ENCODE results near the gene OSBPL10. TPM values are rescaled to one million over a fixed set of nuclear protein-coding genes. Genes with fewer than 3 reads are reported as not detected.
A peak's percentile ranks its signal among the peaks of the same experiment; 100 is the strongest.

Gene OSBPL10
- total RNA-seq, 1 experiment from 2014 or later: 172 TPM

GRCh38 chr3:31768479-31769125, 212.5 kb downstream of the OSBPL10 start:
- Mint-ChIP-seq H3K4me3 (ENCODE audit: unreplicated experiment) (no peak overlapping the region), H3K27ac (ENCODE audit: low read depth, unreplicated experiment) (peak overlapping the region; percentile 27), H3K27me3 (ENCODE audit: insufficient read depth, unreplicated experiment) (no peaks in the 10 kb centered on the region), H3K9me3 (ENCODE audit: unreplicated experiment) (no peaks in the 10 kb centered on the region), H3K36me3 (ENCODE audit: insufficient read depth, unreplicated experiment) (peaks cover 28% of the 10 kb centered on the region), H3K4me1 (ENCODE audit: insufficient read depth, unreplicated experiment) (peaks cover 35% of the 10 kb centered on the region)
- DNase-seq (ENCODE audit: unreplicated experiment): peak; percentile 59
- intact Hi-C loops (cut with micrococcal nuclease): no loop called here
- BruUV-seq (replicated peaks): no TSS peak
- CTCF ChIA-PET: interaction anchor here (0.5 to 0.7 kb wide), 7 partner anchors 16 to 1544 kb away, joined by 3 to 4 read pairs (median 3); no protein-coding TSS in a partner anchor
- peak; percentile 19 for TF ChIP-seq CTCF (IDR thresholded peaks at IDR 0.05; ENCODE audit: unreplicated experiment)
- POLR2A ChIA-PET: interaction anchor here (0.5 to 0.6 kb wide), 2 partner anchors 11 to 623 kb away, joined by 3 read pairs; partner anchors contain the start of gene CMTM7

DNA sequence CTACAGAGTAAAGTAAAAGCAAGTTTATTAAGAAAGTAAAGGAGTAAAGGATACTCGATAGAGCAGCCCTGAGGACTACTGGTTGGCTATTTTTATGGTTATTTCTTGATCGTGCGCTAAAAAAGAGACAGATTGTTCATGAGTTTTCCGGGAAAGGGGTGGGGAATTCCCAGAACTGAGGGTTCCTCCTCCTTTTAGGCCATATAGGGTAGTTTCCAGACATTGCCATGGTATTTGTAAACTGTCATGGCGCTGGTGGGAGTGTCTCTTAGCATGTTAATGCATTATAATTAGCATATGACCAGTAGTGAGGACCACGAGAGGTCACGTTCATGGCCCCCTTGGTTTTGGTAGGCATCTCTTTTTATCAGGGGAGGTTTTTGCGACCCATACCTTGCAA, 213.1 kb downstream of the OSBPL10 start:
- BruUV-seq (replicated peaks): no TSS peak
- H3K36me3 Mint-ChIP-seq (ENCODE audit: insufficient read depth, unreplicated experiment): peaks cover 32% of the 10 kb centered on the region
- intact Hi-C loops (cut with micrococcal nuclease): no loop called here
- H3K4me3 Mint-ChIP-seq (ENCODE audit: unreplicated experiment): no peak overlapping the region
- H3K27ac Mint-ChIP-seq (ENCODE audit: low read depth, unreplicated experiment): no peak overlapping the region
- TF ChIP-seq CTCF (IDR thresholded peaks at IDR 0.05; ENCODE audit: unreplicated experiment): no peak
- H3K27me3 Mint-ChIP-seq (ENCODE audit: insufficient read depth, unreplicated experiment): no peaks in the 10 kb centered on the region
- ChIA-PET CTCF (no interaction called here), POLR2A (interaction anchor here (0.5 kb wide), 1 partner anchor 10 kb away, joined by 3 read pairs; no protein-coding TSS in a partner anchor)
- H3K4me1 Mint-ChIP-seq (ENCODE audit: insufficient read depth, unreplicated experiment): peaks cover 33% of the 10 kb centered on the region
- no peaks in the 10 kb centered on the region for H3K9me3 Mint-ChIP-seq (ENCODE audit: unreplicated experiment)
- DNase-seq (ENCODE audit: unreplicated experiment): no peak

DNA sequence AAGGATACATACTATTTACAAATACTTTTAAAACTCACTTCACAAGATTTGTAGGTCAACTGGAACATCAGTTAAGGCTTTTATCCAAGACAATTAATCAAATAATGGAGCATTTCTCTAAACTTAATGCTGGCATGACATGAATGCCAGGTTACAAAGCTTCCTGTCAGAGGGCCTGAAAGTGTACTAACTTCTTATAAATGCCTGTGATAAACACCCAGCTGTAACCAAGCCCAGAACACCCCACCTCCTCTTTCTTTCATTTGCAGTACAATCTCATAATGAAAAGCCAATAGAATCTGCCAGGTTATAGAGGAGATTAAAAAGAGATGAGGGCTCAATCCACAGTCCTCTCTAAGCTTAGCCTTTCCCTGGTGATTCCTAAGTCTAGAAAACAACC, 214.4 kb downstream of the OSBPL10 start:
- Mint-ChIP-seq H3K27ac (ENCODE audit: low read depth, unreplicated experiment) (no peak overlapping the region), H3K27me3 (ENCODE audit: insufficient read depth, unreplicated experiment) (no peaks in the 10 kb centered on the region), H3K9me3 (ENCODE audit: unreplicated experiment) (no peaks in the 10 kb centered on the region), H3K4me3 (ENCODE audit: unreplicated experiment) (no peak overlapping the region), H3K36me3 (ENCODE audit: insufficient read depth, unreplicated experiment) (peaks cover 36% of the 10 kb centered on the region), H3K4me1 (ENCODE audit: insufficient read depth, unreplicated experiment) (peaks cover 29% of the 10 kb centered on the region)
- CTCF ChIA-PET: interaction anchor here (0.5 to 0.8 kb wide), 2 partner anchors 110 to 118 kb away, joined by 3 to 4 read pairs; no protein-coding TSS in a partner anchor
- no peak for TF ChIP-seq CTCF (IDR thresholded peaks at IDR 0.05; ENCODE audit: unreplicated experiment)
- POLR2A ChIA-PET: interaction anchor here (1.0 kb wide), 1 partner anchor 10 kb away, joined by 4 read pairs; no protein-coding TSS in a partner anchor
- no peak for DNase-seq (ENCODE audit: unreplicated experiment)
- no TSS peak for BruUV-seq (replicated peaks)
- intact Hi-C loops (cut with micrococcal nuclease): no loop called here

DNA sequence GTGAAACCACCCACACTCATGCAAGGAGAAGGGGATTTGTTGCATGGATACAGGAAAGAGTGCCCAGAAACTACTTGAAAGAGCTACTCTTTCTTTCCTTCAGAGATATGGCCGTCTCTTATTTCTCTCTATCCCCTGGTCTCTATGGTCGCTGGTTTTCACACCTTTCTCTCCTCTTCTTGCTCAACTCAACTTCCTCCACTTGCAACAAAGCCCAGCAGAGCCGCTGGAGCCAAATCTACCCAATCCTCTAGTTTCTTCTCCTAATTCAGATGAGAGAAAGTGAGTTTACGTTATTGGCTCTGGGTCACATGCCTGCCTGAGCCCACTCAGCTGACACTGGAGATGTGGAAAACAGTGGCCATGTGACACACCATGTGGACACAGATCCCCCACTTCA, 215.2 kb downstream of the OSBPL10 start:
- TF ChIP-seq CTCF (IDR thresholded peaks at IDR 0.05; ENCODE audit: unreplicated experiment): no peak
- Mint-ChIP-seq H3K27me3 (ENCODE audit: insufficient read depth, unreplicated experiment) (no peaks in the 10 kb centered on the region), H3K36me3 (ENCODE audit: insufficient read depth, unreplicated experiment) (peaks cover 36% of the 10 kb centered on the region), H3K27ac (ENCODE audit: low read depth, unreplicated experiment) (no peak overlapping the region), H3K9me3 (ENCODE audit: unreplicated experiment) (no peaks in the 10 kb centered on the region), H3K4me3 (ENCODE audit: unreplicated experiment) (no peak overlapping the region), H3K4me1 (ENCODE audit: insufficient read depth, unreplicated experiment) (peaks cover 29% of the 10 kb centered on the region)
- CTCF ChIA-PET: no interaction called here
- intact Hi-C loops (cut with micrococcal nuclease): no loop called here
- DNase-seq (ENCODE audit: unreplicated experiment): no peak
- BruUV-seq (replicated peaks): no TSS peak
- POLR2A ChIA-PET: no interaction called here

Measured in MCF 10A (cell line).